Activated effector memory CD4-positive, alpha-beta T cell treated with anti-CD3 and anti-CD28 coated beads, Interleukin-2, amount 50 U/mL, for 16 hours (primary cell): ENCODE data around the gene RAD51C.
"Not testable (repeated sequence)": the region's sequence is repeated elsewhere in the genome, so short reads cannot be mapped to it uniquely, and the experiment has no call there.

Experiments
- DNase-seq: peaks from one replicate; pipeline ENCODE4 v3.0.0-alpha.2; 2020

The RAD51C gene

GRCh38 chr17:58684462-58684861, 7.9 kb upstream of the RAD51C start:
- DNase-seq, result not testable (repeated sequence)

DNA sequence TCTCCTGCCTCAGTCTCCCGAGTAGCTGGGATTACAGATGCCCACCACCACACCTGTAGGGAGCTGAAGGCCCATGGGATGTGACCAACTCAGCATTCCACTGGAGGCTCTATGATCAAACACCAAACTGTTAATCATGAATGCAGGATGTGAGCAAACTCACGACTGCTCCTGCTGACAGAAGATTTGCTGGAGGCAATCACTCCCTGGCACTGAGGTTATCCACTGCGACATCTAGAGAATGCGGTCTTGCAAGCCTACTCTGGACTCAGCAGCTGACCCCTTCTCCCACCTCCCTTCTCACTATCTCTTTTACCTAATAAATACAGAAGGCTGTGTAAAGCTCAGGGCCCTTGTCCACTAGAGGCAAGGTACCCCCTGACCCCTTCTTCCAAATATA, 5.4 kb upstream of the RAD51C start:
- no peak for DNase-seq

- DNase-seq, result no peak
These were observed 3.9 kb upstream of the RAD51C start for GRCh38 chr17:58688521-58688920.

DNA sequence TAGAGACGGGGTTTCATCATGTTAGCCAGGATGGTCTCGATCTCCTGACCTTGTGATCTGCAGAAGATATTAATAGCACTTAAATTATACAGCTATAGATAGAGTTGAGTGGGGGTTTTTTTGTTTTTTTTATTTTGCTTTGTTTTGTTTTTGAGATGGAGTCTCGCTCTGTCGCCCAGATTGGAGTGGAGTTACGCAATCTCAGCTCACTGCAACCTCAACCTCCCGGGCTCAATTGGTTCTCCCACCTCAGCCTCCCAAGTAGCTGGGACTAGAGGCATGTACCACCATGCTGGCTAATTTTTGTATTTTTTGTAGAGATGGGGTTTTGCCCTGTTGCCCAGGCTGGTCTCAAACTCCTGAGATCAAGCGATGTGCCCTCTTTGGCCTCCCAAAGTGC, 2.4 kb upstream of the RAD51C start:
- DNase-seq, result not testable (repeated sequence)

DNA sequence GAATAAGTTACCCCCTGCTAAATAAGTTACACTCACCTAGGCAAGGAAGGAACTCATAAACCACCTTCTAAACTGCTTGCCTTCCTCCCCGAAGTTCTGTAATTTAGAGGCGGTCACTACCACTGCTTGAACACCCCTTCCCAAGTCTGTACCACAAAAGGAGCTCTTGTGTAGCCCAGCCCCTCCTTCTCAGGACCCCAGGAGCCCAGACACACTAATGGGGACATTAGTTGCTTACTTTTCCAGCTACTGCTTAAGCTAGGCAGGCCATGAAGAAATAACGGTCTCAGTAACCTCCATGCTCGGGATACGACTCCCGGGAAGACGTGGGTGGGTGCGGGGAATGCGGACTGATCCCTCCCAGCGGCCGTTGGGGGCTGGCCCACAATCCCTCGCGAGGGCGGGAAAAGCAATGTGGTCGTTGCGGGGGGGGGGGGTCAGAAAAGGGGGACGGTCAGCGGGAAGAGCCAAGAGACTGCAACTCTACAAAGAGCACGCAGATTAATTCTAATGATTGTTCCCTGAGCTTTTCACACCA, 632 bp upstream of the RAD51C start, which contains the start of gene TEX14:
TSS of gene TEX14 (minus strand) at position 345 of the 538 bp plus-strand sequence. CDS start 40,044 bp downstream, outside the sequence.
- DNase-seq, result no peak

- no peak for DNase-seq
These were observed 806 bp downstream of the RAD51C start for GRCh38 chr17:58693208-58693607.

DNA sequence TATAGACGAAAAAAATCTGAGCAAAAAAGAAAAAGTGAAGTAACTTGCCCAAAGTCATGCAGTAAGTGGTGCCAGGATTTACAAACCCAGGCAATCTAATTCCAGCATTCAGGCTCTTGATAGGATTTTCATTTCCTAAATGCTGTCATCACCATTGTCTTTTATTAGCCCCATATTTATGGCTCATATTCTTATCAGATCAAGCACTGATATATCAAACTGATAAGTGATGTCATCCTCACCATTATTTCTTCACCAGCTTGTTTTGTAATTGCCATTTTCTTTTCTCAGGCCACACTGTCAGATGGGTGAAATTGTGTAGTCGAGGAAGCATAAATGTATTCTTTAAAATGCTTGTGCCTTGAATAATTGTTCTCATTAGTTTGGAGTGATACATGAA, 1.3 kb downstream of the RAD51C start:
- DNase-seq, result no peak

GRCh38 chr17:58694302-58694701, 1.9 kb downstream of the RAD51C start:
- DNase-seq, result no peak

GRCh38 chr17:58694826-58695225, 2.4 kb downstream of the RAD51C start:
- DNase-seq, result no peak

GRCh38 chr17:58699771-58700170, 7.4 kb downstream of the RAD51C start:
- DNase-seq, result no peak

GRCh38 chr17:58702045-58702476, 9.7 kb downstream of the RAD51C start:
- DNase-seq, result no peak

DNA sequence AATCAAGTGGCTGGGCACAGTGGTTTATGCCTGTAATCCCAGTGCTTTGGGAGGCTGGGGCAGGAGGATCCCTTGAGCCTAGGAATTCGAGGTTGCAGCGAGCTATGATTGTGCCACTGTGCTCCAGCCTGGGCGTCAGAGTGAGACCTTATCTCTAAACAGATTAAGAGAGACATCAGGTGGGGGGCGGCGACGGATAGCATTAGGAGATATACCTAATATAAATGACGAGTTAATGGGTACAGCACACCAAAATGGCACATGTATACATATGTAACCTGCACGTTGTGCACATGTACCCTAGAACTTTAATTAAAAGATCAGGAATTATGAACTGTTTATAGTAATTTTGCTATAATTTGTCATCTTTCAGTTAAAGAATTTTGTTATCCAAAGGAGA, 10.3 kb downstream of the RAD51C start:
- DNase-seq, result no peak

- no peak for DNase-seq
These were observed 10.9 kb downstream of the RAD51C start for GRCh38 chr17:58703137-58703915.

GRCh38 chr17:58703916-58704286, 11.5 kb downstream of the RAD51C start:
- no peak for DNase-seq

DNA sequence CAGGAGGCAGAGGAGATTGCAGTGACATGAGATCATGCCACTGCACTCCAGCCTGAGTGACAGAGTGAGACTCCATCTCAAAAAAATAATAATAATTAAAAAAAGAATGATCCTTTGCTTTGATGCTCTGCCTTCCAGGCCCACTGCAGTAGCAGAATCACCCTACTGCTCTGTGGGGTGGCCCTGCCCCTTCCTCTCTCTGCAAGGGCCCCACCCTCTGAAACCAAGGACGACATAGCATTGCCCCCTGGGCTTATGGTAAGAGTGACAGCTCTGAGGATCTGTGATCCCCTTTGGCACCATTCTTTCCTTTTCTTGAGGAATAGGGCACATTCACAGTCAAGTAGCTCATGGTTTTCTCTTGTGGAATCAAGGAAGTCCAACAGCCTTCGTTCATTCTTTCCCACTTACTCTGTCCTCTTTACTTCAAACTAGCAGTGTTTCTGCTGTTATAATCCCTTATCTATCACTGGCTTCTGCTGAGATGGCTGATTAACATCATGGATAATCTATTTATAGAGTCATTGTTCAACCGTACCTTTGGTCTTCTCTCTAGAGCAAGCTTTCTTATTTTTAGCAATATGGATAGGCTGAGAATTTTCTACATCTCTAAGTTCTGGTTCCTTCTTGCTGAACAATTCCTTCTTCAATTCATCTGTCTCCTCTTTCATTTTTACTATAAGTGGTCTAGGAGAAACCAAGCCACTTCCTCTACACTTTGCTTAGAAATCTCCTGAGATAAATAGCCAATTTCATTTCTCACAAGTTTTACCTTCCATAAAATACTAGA, 14.1 kb downstream of the RAD51C start:
- DNase-seq, result no peak

GRCh38 chr17:58710948-58711552, 18.6 kb downstream of the RAD51C start:
- no peak for DNase-seq

GRCh38 chr17:58722274-58722673, 29.9 kb downstream of the RAD51C start:
- no peak for DNase-seq

DNA sequence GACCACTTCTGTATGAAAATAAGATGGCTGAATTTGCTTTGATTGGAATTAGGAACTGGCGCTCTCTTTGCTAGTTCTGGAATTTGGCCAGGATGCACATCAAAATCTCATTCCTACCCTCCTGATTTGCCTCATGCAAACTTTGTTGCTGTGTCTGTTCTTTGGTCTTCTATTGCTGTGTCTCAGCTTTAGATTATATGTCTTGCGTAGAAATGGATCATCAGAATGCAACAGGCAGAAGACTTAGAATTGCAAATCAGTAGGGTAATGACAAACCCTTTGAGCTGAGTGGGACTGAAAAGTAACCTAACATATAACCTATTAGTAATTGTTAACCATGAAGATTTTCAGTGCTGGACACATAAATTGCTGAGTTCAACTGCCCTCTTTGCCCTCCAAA, 30.3 kb downstream of the RAD51C start:
- no peak for DNase-seq

- no peak for DNase-seq
These were observed 36.4 kb downstream of the RAD51C start for GRCh38 chr17:58728798-58729197.

DNA sequence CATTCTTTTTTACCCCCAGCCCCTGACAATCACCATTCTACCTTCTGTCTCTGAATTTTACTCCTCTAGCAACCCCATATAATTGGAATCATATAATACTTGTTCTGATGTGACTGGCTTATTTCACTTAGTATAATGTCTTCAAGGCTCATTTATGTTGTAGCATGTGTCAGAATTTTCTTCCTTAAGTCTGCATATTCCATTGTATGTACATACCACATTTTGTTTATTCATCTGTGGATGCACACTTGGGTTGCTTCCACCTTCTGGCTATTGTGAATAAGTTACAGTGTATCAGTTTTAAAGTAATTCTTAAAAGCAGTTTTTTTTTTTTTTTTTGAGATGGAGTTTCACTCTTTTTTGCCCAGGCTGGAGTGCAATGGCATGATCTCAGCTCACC, 38.5 kb downstream of the RAD51C start:
- DNase-seq, result no peak

DNA sequence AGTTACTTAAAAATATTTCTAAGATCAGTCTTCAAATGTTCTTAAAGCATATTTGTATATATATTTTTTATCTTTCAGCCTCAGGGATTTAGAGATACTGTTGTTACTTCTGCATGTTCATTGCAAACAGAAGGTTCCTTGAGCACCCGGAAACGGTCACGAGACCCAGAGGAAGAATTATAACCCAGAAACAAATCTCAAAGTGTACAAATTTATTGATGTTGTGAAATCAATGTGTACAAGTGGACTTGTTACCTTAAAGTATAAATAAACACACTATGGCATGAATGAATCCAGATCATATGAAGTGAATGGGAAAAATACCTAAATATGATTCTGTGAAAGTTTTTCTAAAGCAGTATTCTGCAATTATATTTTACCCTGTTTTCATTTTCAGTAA, 41.6 kb downstream of the RAD51C start:
- DNase-seq, result no peak

DNA sequence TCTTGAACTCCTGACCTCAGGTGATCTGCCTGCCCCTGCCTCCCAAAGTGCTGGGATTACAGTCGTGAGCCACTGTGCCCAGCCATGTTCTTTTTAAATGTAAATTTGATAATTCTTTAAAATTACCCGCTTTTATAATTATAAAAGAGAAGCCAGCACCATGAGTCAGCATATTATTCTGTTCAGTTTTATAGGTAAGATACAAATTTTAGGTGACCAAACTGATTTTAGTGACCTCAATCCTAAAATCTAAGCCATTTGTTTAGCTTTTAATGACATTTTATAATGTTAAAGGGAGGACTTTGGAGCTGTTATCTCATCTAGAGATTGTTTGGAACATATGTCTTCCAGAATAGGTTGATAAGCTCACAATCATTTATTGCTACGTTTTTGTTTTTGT, 42.4 kb downstream of the RAD51C start:
- DNase-seq, result no peak

DNA sequence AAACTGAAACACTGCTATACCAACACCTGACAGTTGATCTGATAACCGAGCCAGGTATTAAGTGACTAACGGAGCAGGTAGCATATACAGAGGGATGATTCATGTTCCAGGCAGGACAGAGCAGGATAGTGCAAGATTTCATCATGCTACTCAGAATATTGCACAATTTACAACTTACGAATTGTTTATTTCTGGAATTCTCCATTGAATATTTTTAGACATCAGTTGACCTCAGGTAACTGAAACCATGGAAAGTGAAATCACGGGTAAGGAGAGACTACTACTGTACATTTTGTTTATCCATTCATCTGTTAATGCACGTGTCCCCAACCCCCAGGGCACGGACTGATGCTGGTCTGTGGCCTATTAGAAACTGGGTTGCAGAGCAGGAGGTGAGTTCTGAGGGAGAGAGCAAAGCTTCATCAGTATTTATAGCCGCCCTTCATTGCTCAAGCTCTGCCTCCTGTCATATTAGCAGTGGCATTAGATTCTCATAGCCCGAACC, 48.8 kb downstream of the RAD51C start:
- DNase-seq, result no peak
